WTC11 (cell line): Measurements from ENCODE around the gene ZNF892. TPM values are rescaled to one million over a fixed set of nuclear protein-coding genes. Genes with fewer than 3 reads are reported as not detected.

Experiments
- ATF1 ChIP-seq: sonication (generic); formaldehyde crosslinking; IDR thresholded peaks from 2 replicates; pipeline ENCODE4 v1.8.1; 2023; ENCODE audit warnings: mild to moderate bottlenecking, moderate library complexity, missing genetic modification reagents
- ATF2 ChIP-seq: sonication (generic); formaldehyde crosslinking; IDR thresholded peaks from 2 replicates; pipeline ENCODE4 v1.8.1; 2022; ENCODE audit warnings: low read depth, missing genetic modification reagents, borderline replicate concordance
- CREM ChIP-seq: sonication (generic); formaldehyde crosslinking; IDR thresholded peaks from 2 replicates; pipeline ENCODE4 v1.8.1; 2022; ENCODE audit warnings: mild to moderate bottlenecking, missing genetic modification reagents, moderate library complexity
- FOXJ3 ChIP-seq: sonication (generic); formaldehyde crosslinking; IDR thresholded peaks from 2 replicates; pipeline ENCODE4 v1.9.0; 2021; ENCODE audit warnings: missing genetic modification reagents, mild to moderate bottlenecking, borderline replicate concordance
- GABPB1 ChIP-seq: sonication (generic); formaldehyde crosslinking; IDR thresholded peaks from 2 replicates; pipeline ENCODE4 v1.8.1; 2023; ENCODE audit warnings: mild to moderate bottlenecking, missing genetic modification reagents
- GRHL2 ChIP-seq: fragments of 250-450 bp; sonication (Bioruptor Pico); IDR thresholded peaks from 2 replicates; pipeline ENCODE4 v1.8.0; 2022; ENCODE audit warnings: mild to moderate bottlenecking, moderate library complexity; ENCODE audit not compliant: insufficient replicate concordance, severe bottlenecking
- GTF2I ChIP-seq: fragments of 250-450 bp; sonication (Bioruptor Pico); conservative IDR thresholded peaks from 2 replicates; pipeline ENCODE4 v1.4.0; 2021; ENCODE audit warnings: mild to moderate bottlenecking
- IRF1 ChIP-seq: sonication (generic); formaldehyde crosslinking; IDR thresholded peaks from 2 replicates; pipeline ENCODE4 v1.8.0; 2023; ENCODE audit warnings: missing genetic modification reagents
- IRF2 ChIP-seq: sonication (generic); formaldehyde crosslinking; IDR thresholded peaks from 2 replicates; pipeline ENCODE4 v1.8.0; 2022; ENCODE audit warnings: low read depth, missing genetic modification reagents, borderline replicate concordance
- JUN ChIP-seq: sonication (generic); formaldehyde crosslinking; IDR thresholded peaks from 2 replicates; pipeline ENCODE4 v1.8.0; 2023; ENCODE audit warnings: mild to moderate bottlenecking, missing genetic modification reagents
- NFATC4 ChIP-seq: fragments of 250-450 bp; sonication (Bioruptor Pico); IDR thresholded peaks from 2 replicates; pipeline ENCODE4 v1.9.0; 2021; ENCODE audit warnings: mild to moderate bottlenecking
- PRRX2 ChIP-seq: fragments of 250-450 bp; sonication (Bioruptor Pico); IDR thresholded peaks from 2 replicates; pipeline ENCODE4 v1.8.0; 2021; ENCODE audit warnings: mild to moderate bottlenecking
- RELA ChIP-seq: sonication (generic); formaldehyde crosslinking; IDR thresholded peaks from 2 replicates; pipeline ENCODE4 v1.8.1; 2022; ENCODE audit warnings: missing genetic modification reagents, mild to moderate bottlenecking, borderline replicate concordance
- RORB ChIP-seq: fragments of 250-450 bp; sonication (Bioruptor Pico); IDR thresholded peaks from 2 replicates; pipeline ENCODE4 v1.9.0; 2021; ENCODE audit warnings: mild to moderate bottlenecking
- SMAD4 ChIP-seq: sonication (generic); formaldehyde crosslinking; IDR thresholded peaks from 2 replicates; pipeline ENCODE4 v1.8.0; 2022; ENCODE audit warnings: mild to moderate bottlenecking, missing genetic modification reagents
- USF1 ChIP-seq: sonication (generic); formaldehyde crosslinking; IDR thresholded peaks from 2 replicates; pipeline ENCODE4 v1.8.0; 2022; ENCODE audit warnings: mild to moderate bottlenecking, missing genetic modification reagents
- ZNF671 ChIP-seq: fragments of 250-450 bp; sonication (Bioruptor Pico); IDR thresholded peaks from 2 replicates; pipeline ENCODE4 v1.8.0; 2021; ENCODE audit warnings: mild to moderate bottlenecking
- total RNA-seq: library from RNA; stranded (reverse); gene quantifications from 3 replicates; pipeline ENCODE4 v1.2.3, GENCODE V29; 2021
- TF ChIP-seq, protein P1 (sequence below): sonication (generic); formaldehyde crosslinking; IDR thresholded peaks from 2 replicates; pipeline ENCODE4 v1.8.0; 2023; ENCODE audit warnings: missing genetic modification reagents, mild to moderate bottlenecking, borderline replicate concordance
- TF ChIP-seq, protein P2 (sequence below): sonication (generic); formaldehyde crosslinking; IDR thresholded peaks from 2 replicates; pipeline ENCODE4 v1.8.1; 2022; ENCODE audit warnings: mild to moderate bottlenecking, missing genetic modification reagents, moderate library complexity, borderline replicate concordance
- TF ChIP-seq, protein P3 (sequence below): fragments of 250-450 bp; sonication (Bioruptor Pico); IDR thresholded peaks from 2 replicates; pipeline ENCODE4 v1.9.0; 2021; ENCODE audit warnings: moderate library complexity, mild to moderate bottlenecking, inconsistent platforms, borderline replicate concordance
- TF ChIP-seq, protein P4 (sequence below): fragments of 250-450 bp; sonication (Bioruptor Pico); IDR thresholded peaks from 2 replicates; pipeline ENCODE4 v1.8.0; 2021; ENCODE audit warnings: mild to moderate bottlenecking
- TF ChIP-seq, protein P5 (sequence below): sonication (generic); formaldehyde crosslinking; IDR thresholded peaks from 2 replicates; pipeline ENCODE4 v1.8.0; 2023; ENCODE audit warnings: mild to moderate bottlenecking, missing genetic modification reagents
- TF ChIP-seq, protein P6 (sequence below): sonication (generic); formaldehyde crosslinking; IDR thresholded peaks from 2 replicates; pipeline ENCODE4 v1.8.1; 2022; ENCODE audit warnings: missing genetic modification reagents, borderline replicate concordance

The ZNF892 gene
- total RNA-seq, 1 experiment from 2014 or later, result 9.4 TPM

GRCh38 chr2:95207111-95207961 is at the start of gene ZNF892 (continued):
- TF ChIP-seq, protein P1, sequence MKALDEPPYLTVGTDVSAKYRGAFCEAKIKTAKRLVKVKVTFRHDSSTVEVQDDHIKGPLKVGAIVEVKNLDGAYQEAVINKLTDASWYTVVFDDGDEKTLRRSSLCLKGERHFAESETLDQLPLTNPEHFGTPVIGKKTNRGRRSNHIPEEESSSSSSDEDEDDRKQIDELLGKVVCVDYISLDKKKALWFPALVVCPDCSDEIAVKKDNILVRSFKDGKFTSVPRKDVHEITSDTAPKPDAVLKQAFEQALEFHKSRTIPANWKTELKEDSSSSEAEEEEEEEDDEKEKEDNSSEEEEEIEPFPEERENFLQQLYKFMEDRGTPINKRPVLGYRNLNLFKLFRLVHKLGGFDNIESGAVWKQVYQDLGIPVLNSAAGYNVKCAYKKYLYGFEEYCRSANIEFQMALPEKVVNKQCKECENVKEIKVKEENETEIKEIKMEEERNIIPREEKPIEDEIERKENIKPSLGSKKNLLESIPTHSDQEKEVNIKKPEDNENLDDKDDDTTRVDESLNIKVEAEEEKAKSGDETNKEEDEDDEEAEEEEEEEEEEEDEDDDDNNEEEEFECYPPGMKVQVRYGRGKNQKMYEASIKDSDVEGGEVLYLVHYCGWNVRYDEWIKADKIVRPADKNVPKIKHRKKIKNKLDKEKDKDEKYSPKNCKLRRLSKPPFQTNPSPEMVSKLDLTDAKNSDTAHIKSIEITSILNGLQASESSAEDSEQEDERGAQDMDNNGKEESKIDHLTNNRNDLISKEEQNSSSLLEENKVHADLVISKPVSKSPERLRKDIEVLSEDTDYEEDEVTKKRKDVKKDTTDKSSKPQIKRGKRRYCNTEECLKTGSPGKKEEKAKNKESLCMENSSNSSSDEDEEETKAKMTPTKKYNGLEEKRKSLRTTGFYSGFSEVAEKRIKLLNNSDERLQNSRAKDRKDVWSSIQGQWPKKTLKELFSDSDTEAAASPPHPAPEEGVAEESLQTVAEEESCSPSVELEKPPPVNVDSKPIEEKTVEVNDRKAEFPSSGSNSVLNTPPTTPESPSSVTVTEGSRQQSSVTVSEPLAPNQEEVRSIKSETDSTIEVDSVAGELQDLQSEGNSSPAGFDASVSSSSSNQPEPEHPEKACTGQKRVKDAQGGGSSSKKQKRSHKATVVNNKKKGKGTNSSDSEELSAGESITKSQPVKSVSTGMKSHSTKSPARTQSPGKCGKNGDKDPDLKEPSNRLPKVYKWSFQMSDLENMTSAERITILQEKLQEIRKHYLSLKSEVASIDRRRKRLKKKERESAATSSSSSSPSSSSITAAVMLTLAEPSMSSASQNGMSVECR (CRISPR knock-in tag), result no peak; the same call in 1 of the 2 replicates
- TF ChIP-seq, protein P2, sequence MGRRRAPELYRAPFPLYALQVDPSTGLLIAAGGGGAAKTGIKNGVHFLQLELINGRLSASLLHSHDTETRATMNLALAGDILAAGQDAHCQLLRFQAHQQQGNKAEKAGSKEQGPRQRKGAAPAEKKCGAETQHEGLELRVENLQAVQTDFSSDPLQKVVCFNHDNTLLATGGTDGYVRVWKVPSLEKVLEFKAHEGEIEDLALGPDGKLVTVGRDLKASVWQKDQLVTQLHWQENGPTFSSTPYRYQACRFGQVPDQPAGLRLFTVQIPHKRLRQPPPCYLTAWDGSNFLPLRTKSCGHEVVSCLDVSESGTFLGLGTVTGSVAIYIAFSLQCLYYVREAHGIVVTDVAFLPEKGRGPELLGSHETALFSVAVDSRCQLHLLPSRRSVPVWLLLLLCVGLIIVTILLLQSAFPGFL (CRISPR knock-in tag), result no peak
- TF ChIP-seq RORB, result no peak
- 0 out of 2 replicates have a peak, but pooled peaks have one; percentile 24 for TF ChIP-seq JUN (CRISPR knock-in tag)
- TF ChIP-seq, protein P3, sequence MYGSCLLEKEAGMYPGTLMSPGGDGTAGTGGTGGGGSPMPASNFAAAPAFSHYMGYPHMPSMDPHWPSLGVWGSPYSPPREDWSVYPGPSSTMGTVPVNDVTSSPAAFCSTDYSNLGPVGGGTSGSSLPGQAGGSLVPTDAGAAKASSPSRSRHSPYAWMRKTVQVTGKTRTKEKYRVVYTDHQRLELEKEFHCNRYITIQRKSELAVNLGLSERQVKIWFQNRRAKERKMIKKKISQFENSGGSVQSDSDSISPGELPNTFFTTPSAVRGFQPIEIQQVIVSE, result no peak
- no peak for TF ChIP-seq GTF2I
- 0 out of 2 replicates have a peak, but pooled peaks have one; percentile 57 for TF ChIP-seq SMAD4 (CRISPR knock-in tag)
- TF ChIP-seq IRF1 (CRISPR knock-in tag), result no peak
- TF ChIP-seq USF1 (CRISPR knock-in tag), result peak; percentile 55
- TF ChIP-seq, protein P4, sequence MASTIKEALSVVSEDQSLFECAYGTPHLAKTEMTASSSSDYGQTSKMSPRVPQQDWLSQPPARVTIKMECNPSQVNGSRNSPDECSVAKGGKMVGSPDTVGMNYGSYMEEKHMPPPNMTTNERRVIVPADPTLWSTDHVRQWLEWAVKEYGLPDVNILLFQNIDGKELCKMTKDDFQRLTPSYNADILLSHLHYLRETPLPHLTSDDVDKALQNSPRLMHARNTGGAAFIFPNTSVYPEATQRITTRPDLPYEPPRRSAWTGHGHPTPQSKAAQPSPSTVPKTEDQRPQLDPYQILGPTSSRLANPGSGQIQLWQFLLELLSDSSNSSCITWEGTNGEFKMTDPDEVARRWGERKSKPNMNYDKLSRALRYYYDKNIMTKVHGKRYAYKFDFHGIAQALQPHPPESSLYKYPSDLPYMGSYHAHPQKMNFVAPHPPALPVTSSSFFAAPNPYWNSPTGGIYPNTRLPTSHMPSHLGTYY (CRISPR knock-in tag), result no peak
- TF ChIP-seq ZNF671 (CRISPR knock-in tag), result no peak
- no peak for TF ChIP-seq IRF2 (CRISPR knock-in tag)
- no peak for TF ChIP-seq RELA (CRISPR knock-in tag)
- TF ChIP-seq GRHL2 (CRISPR knock-in tag), result no peak
- TF ChIP-seq CREM (CRISPR knock-in tag), result peak; percentile 43; the same call in 1 of the 2 replicates
- TF ChIP-seq FOXJ3, result no peak
- no peak for TF ChIP-seq NFATC4 (CRISPR knock-in tag)
- no peak for TF ChIP-seq PRRX2
- TF ChIP-seq GABPB1 (CRISPR knock-in tag), result no peak
- TF ChIP-seq, protein P5, sequence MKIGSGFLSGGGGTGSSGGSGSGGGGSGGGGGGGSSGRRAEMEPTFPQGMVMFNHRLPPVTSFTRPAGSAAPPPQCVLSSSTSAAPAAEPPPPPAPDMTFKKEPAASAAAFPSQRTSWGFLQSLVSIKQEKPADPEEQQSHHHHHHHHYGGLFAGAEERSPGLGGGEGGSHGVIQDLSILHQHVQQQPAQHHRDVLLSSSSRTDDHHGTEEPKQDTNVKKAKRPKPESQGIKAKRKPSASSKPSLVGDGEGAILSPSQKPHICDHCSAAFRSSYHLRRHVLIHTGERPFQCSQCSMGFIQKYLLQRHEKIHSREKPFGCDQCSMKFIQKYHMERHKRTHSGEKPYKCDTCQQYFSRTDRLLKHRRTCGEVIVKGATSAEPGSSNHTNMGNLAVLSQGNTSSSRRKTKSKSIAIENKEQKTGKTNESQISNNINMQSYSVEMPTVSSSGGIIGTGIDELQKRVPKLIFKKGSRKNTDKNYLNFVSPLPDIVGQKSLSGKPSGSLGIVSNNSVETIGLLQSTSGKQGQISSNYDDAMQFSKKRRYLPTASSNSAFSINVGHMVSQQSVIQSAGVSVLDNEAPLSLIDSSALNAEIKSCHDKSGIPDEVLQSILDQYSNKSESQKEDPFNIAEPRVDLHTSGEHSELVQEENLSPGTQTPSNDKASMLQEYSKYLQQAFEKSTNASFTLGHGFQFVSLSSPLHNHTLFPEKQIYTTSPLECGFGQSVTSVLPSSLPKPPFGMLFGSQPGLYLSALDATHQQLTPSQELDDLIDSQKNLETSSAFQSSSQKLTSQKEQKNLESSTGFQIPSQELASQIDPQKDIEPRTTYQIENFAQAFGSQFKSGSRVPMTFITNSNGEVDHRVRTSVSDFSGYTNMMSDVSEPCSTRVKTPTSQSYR (CRISPR knock-in tag), result no peak
- no peak for TF ChIP-seq ATF1 (CRISPR knock-in tag)
- no peak for TF ChIP-seq ATF2
- TF ChIP-seq, protein P6, sequence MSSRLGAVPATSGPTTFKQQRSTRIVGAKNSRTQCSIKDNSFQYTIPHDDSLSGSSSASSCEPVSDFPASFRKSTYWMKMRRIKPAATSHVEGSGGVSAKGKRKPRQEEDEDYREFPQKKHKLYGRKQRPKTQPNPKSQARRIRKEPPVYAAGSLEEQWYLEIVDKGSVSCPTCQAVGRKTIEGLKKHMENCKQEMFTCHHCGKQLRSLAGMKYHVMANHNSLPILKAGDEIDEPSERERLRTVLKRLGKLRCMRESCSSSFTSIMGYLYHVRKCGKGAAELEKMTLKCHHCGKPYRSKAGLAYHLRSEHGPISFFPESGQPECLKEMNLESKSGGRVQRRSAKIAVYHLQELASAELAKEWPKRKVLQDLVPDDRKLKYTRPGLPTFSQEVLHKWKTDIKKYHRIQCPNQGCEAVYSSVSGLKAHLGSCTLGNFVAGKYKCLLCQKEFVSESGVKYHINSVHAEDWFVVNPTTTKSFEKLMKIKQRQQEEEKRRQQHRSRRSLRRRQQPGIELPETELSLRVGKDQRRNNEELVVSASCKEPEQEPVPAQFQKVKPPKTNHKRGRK, result no peak
